Activated CD8-positive, alpha-beta T cell treated with anti-CD3 and anti-CD28 coated beads, Interleukin-2, amount 10 ng/mL, durations not matched to agents 7 days and 5 days (primary cell): Measurements from ENCODE around the gene SLC35G3. TPM values are rescaled to one million over a fixed set of nuclear protein-coding genes. Genes with fewer than 3 reads are reported as not detected.

Experiments
- ATAC-seq: fragments of 150-1000 bp; cut with Tn5 transposase; one replicate; pipeline ENCODE4 v1.10.0; 2021; ENCODE audit warnings: moderate library complexity
- CTCF ChIA-PET: fragments of 350-600 bp; sonication (Branson Sonifier 250); formaldehyde crosslinking; loops from one replicate; lab custom pipeline; 2021; ENCODE audit warnings: antibody characterized with exemption; lab: Charles Lee
- POLR2A ChIA-PET: fragments of 350-600 bp; sonication (Branson Sonifier 250); formaldehyde crosslinking; loops from one replicate; lab custom pipeline; 2021; ENCODE audit warnings: antibody characterized with exemption; lab: Charles Lee
- DNase-seq: peaks from one replicate; pipeline ENCODE4 v3.0.0-alpha.2; 2020
- H3K27ac Mint-ChIP-seq: one replicate; pipeline ENCODE4 v1.8.0; 2021; ENCODE audit warnings: mild to moderate bottlenecking, mixed read lengths
- H3K27me3 Mint-ChIP-seq: one replicate; pipeline ENCODE4 v1.8.0; 2021; ENCODE audit warnings: low read depth, mixed read lengths
- H3K36me3 Mint-ChIP-seq: one replicate; pipeline ENCODE4 v1.8.0; 2021; ENCODE audit warnings: low read depth, mixed read lengths
- H3K4me1 Mint-ChIP-seq: one replicate; pipeline ENCODE4 v1.8.0; 2021; ENCODE audit warnings: low read depth, mixed read lengths
- H3K4me3 Mint-ChIP-seq: one replicate; pipeline ENCODE4 v1.8.0; 2021; ENCODE audit warnings: mild to moderate bottlenecking, mixed read lengths
- H3K9me3 Mint-ChIP-seq: one replicate; pipeline ENCODE4 v1.8.0; 2022; ENCODE audit warnings: mixed read lengths; ENCODE audit not compliant: insufficient read depth
- total RNA-seq, 2 experiments: library from RNA; stranded (reverse); gene quantifications; one replicate each; pipeline ENCODE4 v1.2.3, GENCODE V29; 2021

The SLC35G3 gene
- total RNA-seq, 2 experiments from 2014 or later: not detected

DNA sequence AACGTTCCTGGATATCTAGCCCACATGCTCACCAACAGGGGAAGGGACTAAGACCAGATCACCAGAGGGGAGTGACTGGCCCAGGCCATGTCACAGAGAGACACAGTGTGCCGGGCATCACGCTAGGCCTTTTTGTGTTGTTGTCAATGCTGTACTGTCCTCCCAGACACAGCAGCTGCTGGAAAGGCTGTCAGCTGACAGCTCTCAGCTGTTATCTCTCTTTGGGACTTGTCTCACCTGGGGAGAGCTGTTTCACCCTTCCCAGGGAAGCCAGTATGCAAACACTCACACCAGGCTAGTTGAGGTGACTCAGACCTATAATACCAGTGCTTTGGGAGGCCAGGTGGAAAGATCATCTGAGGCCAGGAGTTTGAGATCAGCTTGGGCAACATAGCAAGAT is 27.1 kb downstream of the SLC35G3 start:
- Mint-ChIP-seq H3K4me1 (peaks cover 29% of the 10 kb centered on the region), H3K27ac (no peak overlapping the region), H3K27me3 (no peaks in the 10 kb centered on the region), H3K4me3 (no peak overlapping the region), H3K36me3 (no peaks in the 10 kb centered on the region), H3K9me3 (no peaks in the 10 kb centered on the region)
- ChIA-PET CTCF (interaction anchor here (2.2 to 3.1 kb wide), 3 partner anchors 146 to 372 kb away, joined by 6 to 9 read pairs (median 7); no protein-coding TSS in a partner anchor), POLR2A (interaction anchor here (1.5 to 2.4 kb wide), 2 partner anchors 47 to 76 kb away, joined by 4 to 14 read pairs; partner anchors contain the start of gene SLFN5)
- ATAC-seq: no peak
- no peak for DNase-seq

DNA sequence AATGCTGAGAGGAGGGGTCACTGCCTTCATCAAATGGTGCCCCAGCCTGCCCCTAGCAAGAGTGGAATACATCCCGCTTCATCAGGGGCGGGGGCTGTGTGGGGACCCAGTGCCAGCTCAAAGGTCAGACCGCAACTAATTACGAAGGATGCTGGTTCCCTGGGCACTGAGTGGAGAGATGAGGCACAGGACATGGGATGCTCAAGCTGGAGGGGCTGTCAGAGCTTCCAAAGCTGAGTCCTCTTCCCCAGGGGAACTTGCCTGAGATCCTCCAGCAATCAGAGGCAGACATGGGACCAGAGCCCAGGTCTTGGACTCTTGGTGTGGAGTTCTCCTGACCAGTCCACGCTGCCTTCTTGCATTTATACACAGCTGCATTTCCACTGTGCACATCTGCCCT is 27.7 kb downstream of the SLC35G3 start:
- POLR2A ChIA-PET: interaction anchor here (1.5 to 2.4 kb wide), 2 partner anchors 75 to 77 kb away, joined by 4 to 14 read pairs; partner anchors contain the start of gene SLFN5
- no peaks in the 10 kb centered on the region for H3K9me3 Mint-ChIP-seq
- H3K27ac Mint-ChIP-seq: no peak overlapping the region
- no peaks in the 10 kb centered on the region for H3K36me3 Mint-ChIP-seq
- DNase-seq (no peak), ATAC-seq (no peak)
- peaks cover 30% of the 10 kb centered on the region for H3K4me1 Mint-ChIP-seq
- CTCF ChIA-PET: interaction anchor here (2.3 to 3.1 kb wide), 2 partner anchors 146 to 367 kb away, joined by 6 to 9 read pairs; no protein-coding TSS in a partner anchor
- no peaks in the 10 kb centered on the region for H3K27me3 Mint-ChIP-seq
- no peak overlapping the region for H3K4me3 Mint-ChIP-seq

DNA sequence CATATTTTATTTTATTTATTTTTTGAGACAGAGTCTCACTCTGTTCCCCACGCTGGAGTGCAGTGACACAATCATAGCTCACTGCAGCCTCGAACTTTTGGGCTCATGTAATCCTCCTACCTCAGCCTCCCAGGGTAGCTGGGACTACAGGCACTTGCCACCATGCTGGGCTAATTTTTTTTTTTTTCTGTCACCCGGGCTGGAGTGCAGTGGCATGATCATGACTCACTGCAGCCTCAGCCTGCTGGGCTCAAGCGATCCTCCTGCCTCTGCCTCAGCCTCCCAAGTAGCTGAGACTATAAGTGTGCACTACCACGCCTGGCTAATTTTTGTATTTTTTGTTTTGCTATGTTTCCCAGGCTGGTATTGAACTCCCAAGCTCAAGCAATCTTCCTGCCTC is 29.5 kb downstream of the SLC35G3 start:
- Mint-ChIP-seq H3K4me1 (peaks cover 42% of the 10 kb centered on the region), H3K27me3 (no peaks in the 10 kb centered on the region), H3K4me3 (no peak overlapping the region), H3K9me3 (no peaks in the 10 kb centered on the region), H3K36me3 (peaks cover 7% of the 10 kb centered on the region), H3K27ac (no peak overlapping the region)
- no peak for ATAC-seq
- ChIA-PET CTCF (interaction anchor here (1.2 to 1.4 kb wide), 3 partner anchors 23 to 74 kb away, joined by 3 to 6 read pairs (median 5); partner anchors contain the start of gene NLE1), POLR2A (interaction anchor here (1.0 to 1.5 kb wide), 3 partner anchors 12 to 372 kb away, joined by 3 to 4 read pairs (median 4); partner anchors contain the start of gene SLFN12L)
- DNase-seq: no peak

DNA sequence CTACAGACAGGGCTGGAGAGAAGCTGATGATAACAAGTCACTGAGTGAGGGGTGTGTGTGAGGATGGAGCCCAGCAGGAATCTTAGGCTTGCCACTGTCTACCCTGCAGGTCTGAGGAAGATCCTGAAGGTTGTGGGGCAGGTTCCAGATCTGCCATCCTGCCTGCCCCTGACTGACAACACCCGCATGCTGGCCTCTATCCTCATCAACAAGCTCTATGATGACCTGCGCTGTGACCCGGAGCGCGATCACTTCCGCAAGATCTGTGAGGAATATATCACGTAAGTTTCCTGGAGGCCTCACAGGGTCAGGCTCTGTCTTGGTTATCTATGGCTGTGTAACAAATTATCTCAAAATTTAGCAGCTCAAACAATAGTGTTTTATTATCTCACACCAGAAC is 30.3 kb downstream of the SLC35G3 start:
- peaks cover 47% of the 10 kb centered on the region for H3K4me1 Mint-ChIP-seq
- H3K9me3 Mint-ChIP-seq: no peaks in the 10 kb centered on the region
- peaks cover 7% of the 10 kb centered on the region for H3K36me3 Mint-ChIP-seq
- no peak overlapping the region for H3K27ac Mint-ChIP-seq
- H3K27me3 Mint-ChIP-seq: no peaks in the 10 kb centered on the region
- POLR2A ChIA-PET: interaction anchor here (0.6 to 1.5 kb wide), 4 partner anchors 11 to 373 kb away, joined by 3 to 4 read pairs (median 4); partner anchors contain the start of gene SLFN12L
- CTCF ChIA-PET: no interaction called here
- ATAC-seq (no peak), DNase-seq (no peak)
- no peak overlapping the region for H3K4me3 Mint-ChIP-seq

DNA sequence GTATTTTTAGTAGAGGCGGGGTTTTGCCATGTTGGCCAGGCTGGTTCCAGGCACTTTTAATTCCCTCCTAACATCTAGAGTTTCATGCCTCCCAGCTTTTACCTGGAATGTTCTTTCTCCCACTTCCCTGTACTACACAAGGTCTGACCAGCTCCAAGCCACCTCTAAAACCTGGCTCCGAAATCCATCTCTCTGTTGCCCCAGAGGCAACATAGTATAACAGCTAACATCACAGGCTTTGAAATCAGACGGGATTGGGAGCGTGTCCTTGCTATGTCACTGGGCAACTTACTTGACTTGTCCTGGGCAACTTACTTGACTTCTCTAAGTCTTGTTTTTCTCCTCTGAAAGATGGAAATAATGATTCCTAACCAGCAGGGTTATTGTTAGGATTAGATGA is 31.4 kb downstream of the SLC35G3 start:
- no peak for ATAC-seq
- Mint-ChIP-seq H3K27ac (no peak overlapping the region), H3K4me3 (no peak overlapping the region), H3K36me3 (peaks cover 7% of the 10 kb centered on the region), H3K27me3 (no peaks in the 10 kb centered on the region), H3K4me1 (peaks cover 51% of the 10 kb centered on the region), H3K9me3 (no peaks in the 10 kb centered on the region)
- ChIA-PET CTCF (no interaction called here), POLR2A (no interaction called here)
- DNase-seq: no peak

DNA sequence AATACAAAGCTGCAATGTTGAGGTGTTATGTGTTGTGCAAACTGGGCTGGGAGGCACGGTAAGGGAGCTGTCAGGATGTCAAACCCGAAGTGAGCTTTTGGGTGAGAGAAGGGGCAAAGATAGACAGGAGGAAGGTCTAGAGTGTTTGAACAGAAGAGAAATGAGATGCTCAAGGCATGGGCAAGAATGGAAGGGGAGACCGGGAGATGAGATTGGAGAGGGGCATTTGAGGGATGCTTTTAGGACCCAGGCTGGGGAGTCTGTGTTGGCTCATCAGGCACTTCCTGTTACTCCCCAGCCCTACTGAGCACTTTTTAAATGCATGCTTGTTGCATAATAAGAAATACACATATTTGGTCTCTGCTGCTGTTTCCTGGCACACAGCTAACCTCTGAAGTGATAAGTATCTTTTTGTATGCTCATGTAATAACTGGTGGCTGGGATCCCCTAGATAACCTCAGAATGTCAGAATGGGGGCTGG is 32.9 kb downstream of the SLC35G3 start:
- peaks cover 7% of the 10 kb centered on the region for H3K36me3 Mint-ChIP-seq
- ChIA-PET POLR2A (interaction anchor here (0.6 to 1.8 kb wide), 5 partner anchors 13 to 125 kb away, joined by 3 to 7 read pairs (median 3); partner anchors contain the start of genes SLFN5 and UNC45B), CTCF (interaction anchor here (0.6 to 1.3 kb wide), 9 partner anchors 17 to 372 kb away, joined by 3 to 4 read pairs (median 3); partner anchors contain the start of gene NLE1)
- ATAC-seq: peak; percentile 69
- H3K4me3 Mint-ChIP-seq: peak overlapping the region; percentile 16
- DNase-seq: peak; percentile 44
- H3K9me3 Mint-ChIP-seq: no peaks in the 10 kb centered on the region
- no peaks in the 10 kb centered on the region for H3K27me3 Mint-ChIP-seq
- H3K4me1 Mint-ChIP-seq: peaks cover 51% of the 10 kb centered on the region
- H3K27ac Mint-ChIP-seq: peak overlapping the region; percentile 82

DNA sequence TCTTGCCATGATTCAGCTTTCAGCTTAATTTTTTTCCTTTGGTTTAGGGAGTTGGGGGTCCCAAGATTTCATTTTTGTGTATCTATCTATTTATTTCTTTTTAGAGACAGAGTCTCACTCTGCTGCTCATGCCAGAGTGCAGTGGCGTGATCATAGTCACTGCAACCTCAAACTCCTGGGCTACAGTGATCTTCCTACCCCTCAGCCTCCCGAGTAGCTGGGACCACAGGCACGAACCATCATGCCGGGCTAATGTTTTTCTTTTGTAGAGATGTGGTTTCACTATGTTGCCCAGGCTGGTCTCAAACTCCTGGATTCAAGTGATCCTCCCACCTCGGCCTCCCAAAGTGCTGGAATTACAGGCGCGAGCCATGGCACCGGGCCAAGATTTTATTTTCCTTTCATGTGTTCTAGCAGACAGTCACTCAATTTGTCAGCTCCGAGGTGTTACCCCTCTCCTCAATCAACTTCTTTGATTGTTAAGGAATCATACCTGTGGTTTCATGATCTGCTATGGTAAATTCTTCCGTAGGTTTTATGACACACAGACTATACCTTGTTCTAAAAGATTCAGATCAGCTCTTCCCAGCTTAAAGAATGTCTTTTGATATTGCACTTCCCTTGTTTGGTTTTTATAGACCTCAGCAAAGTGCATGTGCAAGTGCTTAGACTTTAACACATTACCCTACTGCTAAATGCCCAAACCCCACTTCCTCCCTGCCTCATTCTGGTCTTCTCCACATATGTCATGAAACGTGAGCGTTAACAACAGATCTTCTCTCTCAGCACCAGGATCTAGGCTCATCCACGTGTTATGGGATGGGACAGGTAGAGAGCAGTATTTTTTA is 33.6 kb downstream of the SLC35G3 start:
- no peaks in the 10 kb centered on the region for H3K9me3 Mint-ChIP-seq
- ATAC-seq (peak; percentile 45), DNase-seq (peak; percentile 44)
- peak overlapping the region; percentile 16 for H3K4me3 Mint-ChIP-seq
- H3K27ac Mint-ChIP-seq: peak overlapping the region; percentile 82
- peaks cover 7% of the 10 kb centered on the region for H3K36me3 Mint-ChIP-seq
- CTCF ChIA-PET: interaction anchor here (0.6 to 1.3 kb wide), 8 partner anchors 10 to 373 kb away, joined by 3 to 4 read pairs (median 3); no protein-coding TSS in a partner anchor
- peaks cover 51% of the 10 kb centered on the region for H3K4me1 Mint-ChIP-seq
- POLR2A ChIA-PET: interaction anchor here (1.0 to 1.8 kb wide), 4 partner anchors 13 to 82 kb away, joined by 3 to 7 read pairs (median 3); partner anchors contain the start of genes SLFN5 and UNC45B
- H3K27me3 Mint-ChIP-seq: no peaks in the 10 kb centered on the region

DNA sequence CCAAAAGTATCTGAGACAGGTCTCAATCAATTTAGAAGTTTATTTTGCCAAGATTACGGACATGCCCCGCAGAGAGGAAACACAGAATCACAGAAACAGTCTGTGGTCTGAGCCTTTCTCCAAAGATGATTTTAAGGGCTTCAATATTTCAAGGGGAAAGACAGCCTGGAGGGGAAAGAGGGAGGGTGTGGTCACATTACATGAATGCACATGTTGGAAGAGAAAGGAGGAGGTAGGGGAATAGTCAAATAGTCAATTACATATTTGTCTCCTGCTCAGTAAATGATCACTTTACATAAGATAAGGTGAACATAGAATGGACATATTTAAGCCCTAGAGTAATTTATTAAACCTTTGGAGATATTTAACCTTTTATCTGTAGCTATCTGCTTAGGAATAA is 34.3 kb downstream of the SLC35G3 start:
- ATAC-seq (no peak), DNase-seq (no peak)
- Mint-ChIP-seq H3K36me3 (peaks cover 7% of the 10 kb centered on the region), H3K9me3 (no peaks in the 10 kb centered on the region), H3K27ac (peak overlapping the region; percentile 6), H3K27me3 (peaks cover 2% of the 10 kb centered on the region), H3K4me1 (peaks cover 46% of the 10 kb centered on the region), H3K4me3 (no peak overlapping the region)
- POLR2A ChIA-PET: interaction anchor here (1.1 to 1.8 kb wide), 2 partner anchors 54 to 83 kb away, joined by 3 to 7 read pairs; partner anchors contain the start of gene SLFN5
- CTCF ChIA-PET: interaction anchor here (1.0 kb wide), 1 partner anchor 153 kb away, joined by 3 read pairs; no protein-coding TSS in a partner anchor

DNA sequence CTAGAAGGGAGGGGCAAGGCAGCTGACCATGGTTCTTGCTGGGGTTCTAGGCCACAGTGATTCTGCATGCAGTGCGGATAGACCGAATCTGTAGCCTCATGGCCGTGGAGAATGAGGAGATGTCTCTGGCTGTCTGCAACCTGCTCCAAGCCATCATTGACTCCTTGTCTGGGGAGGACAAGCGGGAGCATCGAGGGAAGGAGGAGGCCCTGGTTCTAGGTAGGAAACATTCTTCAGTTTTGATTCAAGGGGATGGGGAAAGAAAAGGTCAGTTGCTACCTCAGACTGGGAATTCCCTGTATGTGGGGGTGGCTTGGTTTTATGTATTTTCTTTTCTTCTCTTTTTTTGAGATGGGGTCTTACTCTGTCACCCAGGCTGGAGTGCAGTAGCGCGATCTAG is 38.9 kb downstream of the SLC35G3 start:
- POLR2A ChIA-PET: no interaction called here

DNA sequence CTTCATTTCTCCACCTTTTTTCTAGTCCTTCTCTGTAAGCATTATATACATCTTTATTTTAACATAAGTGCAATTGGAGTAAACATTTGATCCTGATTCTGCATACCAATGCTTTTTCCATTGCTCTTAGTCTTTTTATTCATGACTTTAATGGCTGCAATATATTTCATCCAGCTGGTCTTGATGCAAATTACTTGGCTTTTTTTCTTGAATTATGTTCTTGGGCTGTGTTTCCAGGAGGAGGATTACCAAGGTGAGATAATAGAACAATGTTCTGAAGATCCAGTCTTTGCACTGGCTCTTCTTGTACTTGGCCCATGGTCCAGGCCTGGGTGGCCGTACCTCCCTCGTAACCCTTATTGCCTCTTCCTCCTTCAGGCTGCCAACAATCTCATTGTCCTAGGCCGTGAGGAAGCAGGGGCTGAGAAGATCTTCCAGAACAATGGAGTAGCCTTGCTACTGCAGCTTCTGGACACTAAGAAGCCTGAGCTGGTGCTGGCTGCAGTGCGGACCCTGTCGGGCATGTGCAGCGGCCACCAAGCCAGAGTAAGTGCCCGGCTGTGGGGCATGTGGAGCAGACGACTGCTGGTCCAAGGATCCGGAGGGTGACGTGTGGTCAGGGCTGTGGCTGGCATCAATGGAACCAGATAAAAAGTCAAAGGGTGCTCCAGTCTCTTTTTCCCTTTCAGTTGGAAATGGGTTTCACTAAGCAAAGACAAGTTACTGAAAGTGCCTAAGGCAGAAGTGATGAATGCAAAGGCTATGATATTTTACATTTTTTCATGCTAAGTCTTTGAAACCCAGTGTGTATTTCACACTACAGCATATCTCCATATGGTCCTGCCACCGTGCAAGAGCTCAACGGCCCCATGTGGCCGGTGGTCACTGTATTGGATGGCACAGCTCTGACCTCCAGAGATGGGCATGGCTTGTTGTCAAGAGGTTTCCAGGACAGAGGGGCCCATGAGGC is 39.7 kb downstream of the SLC35G3 start:
- Mint-ChIP-seq H3K9me3 (no peaks in the 10 kb centered on the region), H3K27ac (no peak overlapping the region), H3K36me3 (no peaks in the 10 kb centered on the region), H3K4me3 (no peak overlapping the region), H3K27me3 (peaks cover 5% of the 10 kb centered on the region), H3K4me1 (peaks cover 6% of the 10 kb centered on the region)
- CTCF ChIA-PET: no interaction called here
- POLR2A ChIA-PET: no interaction called here
- DNase-seq (no peak), ATAC-seq (no peak)

More for the DNA sequence above, 38.9 kb downstream of the SLC35G3 start:
- ATAC-seq (no peak), DNase-seq (no peak)
- Mint-ChIP-seq H3K27me3 (peaks cover 5% of the 10 kb centered on the region), H3K36me3 (no peaks in the 10 kb centered on the region), H3K9me3 (no peaks in the 10 kb centered on the region), H3K4me1 (peaks cover 14% of the 10 kb centered on the region), H3K4me3 (no peak overlapping the region), H3K27ac (no peak overlapping the region)
- CTCF ChIA-PET: no interaction called here
